22Rv1 (cell line): ENCODE measurements around the gene CGNL1.

Experiments
- H3K27ac ChIP-seq: fragments of 450-650 bp; 2 replicates; pipeline ENCODE4 v1.5.1; 2017
- CTCF ChIP-seq: fragments of 450-650 bp; IDR thresholded peaks from 2 replicates; pipeline ENCODE4 v1.5.1; 2017; ENCODE audit warnings: mild to moderate bottlenecking
- ZFX ChIP-seq: fragments of 450-650 bp; IDR thresholded peaks from 2 replicates; pipeline ENCODE4 v1.6.1; 2017; ENCODE audit warnings: antibody characterized with exemption, borderline replicate concordance

Gene CGNL1

GRCh38 chr15:57470543-57470942 lies 94.2 kb downstream of the CGNL1 start:
- TF ChIP-seq CTCF (no peak), ZFX (no peak)
- no peak overlapping the region for H3K27ac ChIP-seq

GRCh38 chr15:57472861-57473260 lies 96.6 kb downstream of the CGNL1 start:
- no peak overlapping the region for H3K27ac ChIP-seq
- TF ChIP-seq ZFX: no peak
- no peak for TF ChIP-seq CTCF

GRCh38 chr15:57476533-57476975 lies 100.2 kb downstream of the CGNL1 start:
- TF ChIP-seq CTCF (no peak), ZFX (no peak)
- H3K27ac ChIP-seq: no peak overlapping the region

- TF ChIP-seq ZFX: no peak
- no peak for TF ChIP-seq CTCF
- H3K27ac ChIP-seq: no peak overlapping the region
Measured at GRCh38 chr15:57477736-57478522, 101.6 kb downstream of the CGNL1 start.

GRCh38 chr15:57479005-57479404 lies 102.7 kb downstream of the CGNL1 start:
- H3K27ac ChIP-seq: no peak overlapping the region
- TF ChIP-seq CTCF (no peak), ZFX (no peak)

- TF ChIP-seq ZFX (no peak), CTCF (no peak)
Measured at GRCh38 chr15:57481038-57481705, 104.9 kb downstream of the CGNL1 start.

GRCh38 chr15:57485869-57486268 lies 109.6 kb downstream of the CGNL1 start:
- no peak overlapping the region for H3K27ac ChIP-seq

More at GRCh38 chr15:57481038-57481705, 104.9 kb downstream of the CGNL1 start:
- H3K27ac ChIP-seq: no peak overlapping the region

More at GRCh38 chr15:57485869-57486268, 109.6 kb downstream of the CGNL1 start:
- TF ChIP-seq CTCF (no peak), ZFX (no peak)
